GM12878 (cell line): ENCODE results near the gene CCIN. TPM values are rescaled to one million over a fixed set of nuclear protein-coding genes. Genes with fewer than 3 reads are reported as not detected.

ENCODE experiments used
- ATAC-seq: fragments of 200-7000 bp; cut with Tn5 transposase; 3 replicates; pipeline ENCODE4 v1.9.1; 2020; ENCODE audit warnings: mild to moderate bottlenecking, moderate library complexity
- BruUV-seq: library from RNA; stranded (reverse); fragments of 400-500 nt; replicated peaks from 2 replicates; lab custom pipeline; 2021; lab: Mats Ljungman, UMichigan
- CTCF ChIA-PET: fragments of 300-600 bp; sonication (Branson Sonifier 250); formaldehyde crosslinking; extraction: SDS; loops from one replicate; lab custom pipeline; 2021; ENCODE audit warnings: inconsistent platforms; lab: Yijun Ruan, JAX
- POLR2A ChIA-PET: fragments of 350-600 bp; formaldehyde crosslinking; extraction: SDS; loops from one replicate; lab custom pipeline; 2021; ENCODE audit warnings: inconsistent platforms; lab: Charles Lee
- RAD21 ChIA-PET: fragments of 300-600 bp; sonication (Branson Sonifier 250); formaldehyde crosslinking; loops from one replicate; lab custom pipeline; 2023; ENCODE audit warnings: antibody characterized with exemption; ENCODE audit not compliant: unreplicated experiment; lab: Charles Lee
- SMC1A ChIA-PET: fragments of 300-600 bp; sonication (Branson Sonifier 250); formaldehyde crosslinking; loops from one replicate; lab custom pipeline; 2023; ENCODE audit not compliant: unreplicated experiment, uncharacterized antibody; lab: Charles Lee
- DNase-seq: peaks from one replicate; pipeline ENCODE4 v3.0.0-alpha.2; 2011; ENCODE audit warnings: low read depth, low spot score
- FAIRE-seq: peaks from 3 replicates; lab custom pipeline; 2011; peaks lifted over from hg19 to GRCh38; lab: Jason Lieb, UNC
- H2AFZ ChIP-seq: 2 replicates; pipeline ENCODE4 v1.6.0; 2011; ENCODE audit warnings: low read depth, low read length, control low read depth; ENCODE audit not compliant: control insufficient read depth
- H3K27ac ChIP-seq: 2 replicates; pipeline ENCODE4 v1.5.1; 2011; ENCODE audit warnings: control low read depth; ENCODE audit not compliant: control insufficient read depth, insufficient read depth
- H3K27me3 ChIP-seq, 2 experiments: replicated peaks in 1 of 2; 2 replicates each; pipeline versions ENCODE4 v1.6.0 to v1.6.1; 2011; ENCODE audit warnings: low read length in 1 of 2; ENCODE audit not compliant: control insufficient read depth in 2 of 2, insufficient read depth in 2 of 2
- H3K36me3 ChIP-seq, 2 experiments: 2 replicates each; pipeline ENCODE4 v1.5.1; 2011; ENCODE audit warnings: low read length in 1 of 2; ENCODE audit not compliant: control insufficient read depth in 2 of 2, insufficient read depth in 2 of 2
- H3K4me1 ChIP-seq: 2 replicates; pipeline ENCODE4 v1.6.1; 2011; ENCODE audit warnings: mild to moderate bottlenecking, low read length, moderate library complexity, mixed read lengths; ENCODE audit not compliant: control insufficient read depth, insufficient read depth
- H3K4me2 ChIP-seq: 2 replicates; pipeline ENCODE4 v1.6.0; 2011; ENCODE audit warnings: control low read depth; ENCODE audit not compliant: control insufficient read depth, insufficient read depth
- H3K4me3 ChIP-seq: fragments of 200-600 bp; sonication (generic); 2 replicates; pipeline ENCODE4 v1.5.1; 2016
- H3K79me2 ChIP-seq: 2 replicates; pipeline ENCODE4 v1.6.0; 2011; ENCODE audit warnings: low read length; ENCODE audit not compliant: control insufficient read depth, insufficient read depth
- H3K9ac ChIP-seq: 2 replicates; pipeline ENCODE4 v1.8.0; 2011; ENCODE audit warnings: low read length, control low read depth, mixed read lengths; ENCODE audit not compliant: control insufficient read depth, insufficient read depth
- H3K9me3 ChIP-seq: replicated peaks from 3 replicates; pipeline ENCODE4 v1.5.1; 2011; ENCODE audit warnings: mild to moderate bottlenecking, low read length; ENCODE audit not compliant: control insufficient read depth, insufficient read depth
- H4K20me1 ChIP-seq: 2 replicates; pipeline ENCODE4 v1.6.0; 2011; ENCODE audit not compliant: control insufficient read depth, insufficient read depth
- BACH1 ChIP-seq: fragments of 450-650 bp; IDR thresholded peaks from 2 replicates; pipeline ENCODE4 v1.6.1; 2017; ENCODE audit warnings: mild to moderate bottlenecking, borderline replicate concordance
- CTCF ChIP-seq, 3 experiments: IDR thresholded peaks in 2 of 3; conservative IDR thresholded peaks in 1 of 3; 2 replicates each; pipeline ENCODE4 v1.5.1; 2011; ENCODE audit warnings: low read depth in 3 of 3, low read length in 3 of 3, mild to moderate bottlenecking in 3 of 3, control low read depth in 2 of 3, moderate library complexity in 2 of 3, inconsistent platforms in 1 of 3, mixed read lengths in 1 of 3; ENCODE audit not compliant: control insufficient read depth in 2 of 3, insufficient read depth in 1 of 3; ENCODE audit errors: extremely low read depth in 1 of 3
- LARP7 ChIP-seq: fragments of 450-650 bp; IDR thresholded peaks from 2 replicates; pipeline ENCODE4 v1.6.1; 2017; ENCODE audit warnings: mild to moderate bottlenecking
- NR2C1 ChIP-seq: fragments of 450-650 bp; IDR thresholded peaks from 2 replicates; pipeline ENCODE4 v1.6.1; 2017; ENCODE audit warnings: antibody characterized with exemption, mild to moderate bottlenecking, moderate library complexity
- PAX8 ChIP-seq: fragments of 450-650 bp; IDR thresholded peaks from 2 replicates; pipeline ENCODE4 v1.6.1; 2017; ENCODE audit warnings: mild to moderate bottlenecking, moderate library complexity
- SUZ12 ChIP-seq: fragments of 200-600 bp; sonication (generic); IDR thresholded peaks from one replicate; pipeline ENCODE4 v1.6.1; 2018; ENCODE audit warnings: antibody characterized with exemption, mild to moderate bottlenecking; ENCODE audit not compliant: unreplicated experiment
- ZNF24 ChIP-seq: fragments of 450-650 bp; IDR thresholded peaks from 2 replicates; pipeline ENCODE4 v1.6.1; 2017; ENCODE audit warnings: antibody characterized with exemption, mild to moderate bottlenecking
- WGBS: methylation state at CpG from one replicate; pipeline ENCODE4 v1.1.6; 2016; ENCODE audit warnings: low lambda C conversion rate; ENCODE audit not compliant: insufficient replicate concordance, insufficient coverage; ENCODE audit errors: missing lambda C conversion rate; 5-methylcytosine and 5-hydroxymethylcytosine counted together
- in situ Hi-C: fragments of 300-500 bp; cut with MboI; formaldehyde crosslinking; loops from 9 replicates; pipeline ENCODE4 v1.14.3; 2018; ENCODE audit warnings: mixed read lengths
- intact Hi-C: fragments of 100-400 bp; cut with micrococcal nuclease; formaldehyde crosslinking; loops from one replicate; pipeline ENCODE4 v1.14.2; 2022; ENCODE audit not compliant: unreplicated experiment
- polyA plus RNA-seq, 11 experiments: library from polyadenylated mRNA; depleted of rRNA in 4 of 11; unstranded in 6 of 11; stranded (reverse) in 5 of 11; fragments of >200 nt; fragmentation: Nextera tagmentation in 4 of 11; fragmentation: Illumina TruSeq in 1 of 11; extraction: Ambion mirVana in 4 of 11; extraction: Trizol in 1 of 11; gene quantifications; 1 replicate in 1 of 11; 2 replicates in 10 of 11; pipeline versions ENCODE4 v1.2.1 to v1.2.3, GENCODE V29; 2011 to 2016; ENCODE audit warnings: inconsistent platforms in 2 of 11, missing spikeins in 2 of 11, low read depth in 1 of 11
- total RNA-seq, 4 experiments: library from RNA; depleted of rRNA in 3 of 4; stranded (reverse); fragments of >200 nt in 3 of 4; fragmentation: Illumina TruSeq in 1 of 4; extraction: Trizol in 1 of 4; gene quantifications; 2 replicates each; pipeline versions ENCODE4 v1.2.1 to v1.2.3, GENCODE V29; 2013 to 2021

Gene CCIN
- total and polyA plus RNA-seq, 10 of the 15 experiments (the other 5 are each of a cell fraction or from before 2014, with no cell fraction given): not detected

- TF ChIP-seq PAX8: no peak
- TF ChIP-seq SUZ12: peak; percentile 38
- no peak for TF ChIP-seq BACH1
- TF ChIP-seq NR2C1: no peak
- 0 out of 2 replicates have a peak, but pooled peaks have one; percentile 13 for TF ChIP-seq LARP7
- no peak for TF ChIP-seq ZNF24
- TF ChIP-seq CTCF (IDR thresholded peaks at IDR 0.05 in 2 of 3, conservative IDR thresholded peaks at IDR 0.05 in 1 of 3; ENCODE audit: control insufficient read depth in 2 of 3, extremely low read depth in 1 of 3, insufficient read depth in 1 of 3, low read depth in 3 of 3, low read length in 3 of 3): no peak
- Histone ChIP-seq H2AFZ (peak overlapping the region; percentile 80), H3K4me1 (peaks cover 23% of the 10 kb centered on the region), H3K9me3 (no peaks in the 10 kb centered on the region), H3K4me2 (peak overlapping the region; percentile 98), H3K4me3 (peak overlapping the region; percentile 45), H3K9ac (peak overlapping the region; percentile 44; the same call in 1 of the 2 replicates), H3K79me2 (no peaks in the 10 kb centered on the region), H3K27me3 (peaks cover 7 to 14% of the 10 kb centered on the region in 2 experiments; a peak in 3 of 4 replicates), H3K27ac (no peak overlapping the region), H3K36me3 (no peaks in the 10 kb centered on the region), H4K20me1 (no peaks in the 10 kb centered on the region)
- ATAC-seq (peak; percentile 8), DNase-seq (no peak), FAIRE-seq (no peak)
- in situ Hi-C loops: no loop called here
- ChIA-PET POLR2A (no interaction called here), RAD21 (no interaction called here), SMC1A (interaction anchor here (1.5 kb wide), 1 partner anchor 21 kb away, joined by 4 read pairs; no protein-coding TSS in a partner anchor), CTCF (no interaction called here)
- 11% methylated on average over 25 of the region's 40 CpGs for WGBS
- intact Hi-C loops: no loop called here
- no TSS peak for BruUV-seq
These were observed 32.2 kb upstream of the CCIN start for GRCh38 chr9:36136894-36137391.
